Measurements from ENCODE around the gene MPDU1.

MPDU1 gene

DNA sequence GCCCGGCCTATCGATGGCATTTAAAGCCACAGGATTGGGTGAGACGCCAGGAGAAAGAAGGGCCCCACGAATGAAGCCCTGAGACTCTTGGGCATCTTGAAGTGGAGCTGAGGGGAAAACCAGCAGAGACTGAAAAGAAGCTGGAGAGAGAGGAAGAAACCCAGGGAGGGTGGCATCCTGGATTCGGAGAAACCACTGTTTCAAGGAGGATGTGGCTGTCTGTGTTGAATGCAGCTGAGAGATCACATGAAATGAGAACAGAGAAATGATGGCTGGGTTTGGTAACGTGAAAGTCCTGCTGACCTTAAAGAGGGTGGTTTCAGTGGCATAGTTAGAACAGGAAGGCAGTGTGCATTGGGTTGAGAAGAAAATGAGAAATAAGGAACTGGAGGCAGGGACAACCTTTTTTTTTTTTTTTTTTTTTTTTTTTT lies 31.0 kb upstream of the MPDU1 start:
- H3K4me1 ChIP-seq (ENCODE audit: control insufficient read depth in 2 of 2, insufficient read depth in 2 of 2, low read length in 2 of 2) = peaks cover 25 to 27% of the 10 kb centered on the region in 2 donors
- no peaks in the 10 kb centered on the region for H3K27me3 ChIP-seq (ENCODE audit: control insufficient read depth in 2 of 2, insufficient read depth in 2 of 2, low read length in 2 of 2)
- H3K9ac ChIP-seq (ENCODE audit: low read depth in 1 of 2, low read length in 2 of 2) = no peak overlapping the region
- H3K4me3 ChIP-seq (ENCODE audit: low read length in 2 of 2) = no peak overlapping the region
- H3K27ac ChIP-seq (ENCODE audit: low read depth in 2 of 2, low read length in 2 of 2) = peak overlapping the region in 1 of 2 donors; percentile 63
- no peaks in the 10 kb centered on the region for H3K9me3 ChIP-seq (ENCODE audit: control insufficient read depth in 2 of 2, low read length in 2 of 2)
- H3K36me3 ChIP-seq (ENCODE audit: control insufficient read depth in 2 of 2, insufficient read depth in 2 of 2, low read length in 2 of 2) = peaks cover 0 to 3% of the 10 kb centered on the region in 2 donors

DNA sequence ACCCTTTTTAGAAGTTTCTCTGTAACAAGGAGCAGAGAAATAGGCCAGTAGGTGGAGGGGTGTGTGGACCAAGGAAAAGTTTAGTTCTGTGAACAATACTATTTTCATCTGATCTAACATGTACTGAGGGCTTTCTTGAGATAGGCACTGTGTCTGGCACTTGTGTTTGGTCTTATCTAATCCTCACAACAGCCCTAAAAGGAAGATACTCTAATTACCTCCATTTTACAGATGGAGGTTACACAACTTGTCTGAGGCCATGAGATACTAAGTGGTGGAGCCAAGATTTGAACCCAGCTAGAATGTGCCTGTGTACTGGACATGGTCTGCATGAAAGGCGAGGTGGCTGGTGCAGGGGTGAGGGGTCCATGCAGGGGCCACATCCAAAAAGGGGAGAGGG lies 30.3 kb upstream of the MPDU1 start:
- Histone ChIP-seq H3K9me3 (ENCODE audit: control insufficient read depth in 2 of 2, low read length in 2 of 2) (no peaks in the 10 kb centered on the region), H3K27me3 (ENCODE audit: control insufficient read depth in 2 of 2, insufficient read depth in 2 of 2, low read length in 2 of 2) (no peaks in the 10 kb centered on the region), H3K4me3 (ENCODE audit: low read length in 2 of 2) (no peak overlapping the region), H3K36me3 (ENCODE audit: control insufficient read depth in 2 of 2, insufficient read depth in 2 of 2, low read length in 2 of 2) (peaks cover 0 to 3% of the 10 kb centered on the region in 2 donors), H3K27ac (ENCODE audit: low read depth in 2 of 2, low read length in 2 of 2) (peak overlapping the region; percentile 9 to 56), H3K9ac (ENCODE audit: low read depth in 1 of 2, low read length in 2 of 2) (no peak overlapping the region), H3K4me1 (ENCODE audit: control insufficient read depth in 2 of 2, insufficient read depth in 2 of 2, low read length in 2 of 2) (peaks cover 30 to 31% of the 10 kb centered on the region in 2 donors)

DNA sequence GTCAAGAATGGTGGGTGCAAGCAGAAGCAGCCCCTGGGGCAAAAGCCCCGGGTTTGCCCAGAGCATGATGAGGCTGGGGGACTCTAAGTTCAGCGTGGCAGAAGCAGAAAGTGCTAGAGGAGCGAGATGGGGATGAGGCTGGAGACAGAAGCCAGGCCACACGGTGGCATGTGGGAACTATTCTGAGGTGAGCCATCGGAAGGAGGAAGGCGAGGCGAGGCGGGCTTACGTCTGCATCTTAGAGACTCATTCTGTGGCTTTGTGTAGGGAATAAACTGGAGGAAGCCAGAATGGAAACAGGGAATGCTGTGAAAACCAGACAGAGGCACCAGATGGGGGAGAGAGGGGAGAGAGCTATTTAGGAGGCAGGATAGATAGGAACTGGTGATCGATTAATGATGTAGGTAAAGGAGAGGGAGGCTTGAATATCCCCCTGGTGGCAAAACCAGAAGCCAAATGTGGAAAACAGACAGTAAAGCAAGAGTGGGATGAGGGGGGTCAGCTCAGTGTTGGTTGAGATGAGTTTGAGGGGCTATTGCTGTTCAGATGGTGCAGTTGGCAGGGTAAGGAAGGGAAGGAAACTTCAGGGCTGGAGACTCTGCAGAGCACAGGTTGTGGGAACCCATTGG lies 28.2 kb upstream of the MPDU1 start:
- Histone ChIP-seq H3K4me1 (ENCODE audit: control insufficient read depth in 2 of 2, insufficient read depth in 2 of 2, low read length in 2 of 2) (peaks cover 38 to 40% of the 10 kb centered on the region in 2 donors), H3K27ac (ENCODE audit: low read depth in 2 of 2, low read length in 2 of 2) (no peak overlapping the region), H3K9me3 (ENCODE audit: control insufficient read depth in 2 of 2, low read length in 2 of 2) (no peaks in the 10 kb centered on the region)

DNA sequence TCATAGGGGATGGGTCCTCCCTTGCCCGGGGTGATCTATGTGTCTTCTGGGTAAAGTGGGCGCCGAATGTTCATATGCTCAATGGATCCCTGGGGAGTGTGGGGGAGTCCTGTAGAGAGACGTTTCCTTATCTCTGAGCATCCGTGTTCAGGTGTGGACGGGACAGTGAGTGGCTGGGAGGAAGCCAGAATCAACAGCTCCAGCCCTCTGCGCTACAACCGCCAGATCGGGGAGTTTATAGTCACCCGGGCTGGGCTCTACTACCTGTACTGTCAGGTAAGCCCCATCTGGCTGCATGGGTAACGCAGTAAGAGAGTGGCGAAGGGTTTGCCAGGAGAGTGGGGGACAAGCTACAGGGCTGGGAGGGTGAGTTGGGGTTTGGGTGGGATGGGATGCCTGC lies 27.0 kb upstream of the MPDU1 start:
- Histone ChIP-seq H3K9ac (ENCODE audit: low read depth in 1 of 2, low read length in 2 of 2) (peak overlapping the region; percentile 63 to 94), H3K9me3 (ENCODE audit: control insufficient read depth in 2 of 2, low read length in 2 of 2) (no peaks in the 10 kb centered on the region), H3K27ac (ENCODE audit: low read depth in 2 of 2, low read length in 2 of 2) (peak overlapping the region; percentile 98 to 99), H3K36me3 (ENCODE audit: control insufficient read depth in 2 of 2, insufficient read depth in 2 of 2, low read length in 2 of 2) (peaks cover 0 to 3% of the 10 kb centered on the region in 2 donors), H3K4me3 (ENCODE audit: low read length in 2 of 2) (peak overlapping the region; percentile 69 to 85), H3K27me3 (ENCODE audit: control insufficient read depth in 2 of 2, insufficient read depth in 2 of 2, low read length in 2 of 2) (no peaks in the 10 kb centered on the region), H3K4me1 (ENCODE audit: control insufficient read depth in 2 of 2, insufficient read depth in 2 of 2, low read length in 2 of 2) (peaks cover 47 to 52% of the 10 kb centered on the region in 2 donors)

More for the DNA sequence above, 28.2 kb upstream of the MPDU1 start:
- Histone ChIP-seq H3K36me3 (ENCODE audit: control insufficient read depth in 2 of 2, insufficient read depth in 2 of 2, low read length in 2 of 2) (peaks cover 0 to 3% of the 10 kb centered on the region in 2 donors), H3K9ac (ENCODE audit: low read depth in 1 of 2, low read length in 2 of 2) (no peak overlapping the region), H3K4me3 (ENCODE audit: low read length in 2 of 2) (no peak overlapping the region), H3K27me3 (ENCODE audit: control insufficient read depth in 2 of 2, insufficient read depth in 2 of 2, low read length in 2 of 2) (no peaks in the 10 kb centered on the region)

DNA sequence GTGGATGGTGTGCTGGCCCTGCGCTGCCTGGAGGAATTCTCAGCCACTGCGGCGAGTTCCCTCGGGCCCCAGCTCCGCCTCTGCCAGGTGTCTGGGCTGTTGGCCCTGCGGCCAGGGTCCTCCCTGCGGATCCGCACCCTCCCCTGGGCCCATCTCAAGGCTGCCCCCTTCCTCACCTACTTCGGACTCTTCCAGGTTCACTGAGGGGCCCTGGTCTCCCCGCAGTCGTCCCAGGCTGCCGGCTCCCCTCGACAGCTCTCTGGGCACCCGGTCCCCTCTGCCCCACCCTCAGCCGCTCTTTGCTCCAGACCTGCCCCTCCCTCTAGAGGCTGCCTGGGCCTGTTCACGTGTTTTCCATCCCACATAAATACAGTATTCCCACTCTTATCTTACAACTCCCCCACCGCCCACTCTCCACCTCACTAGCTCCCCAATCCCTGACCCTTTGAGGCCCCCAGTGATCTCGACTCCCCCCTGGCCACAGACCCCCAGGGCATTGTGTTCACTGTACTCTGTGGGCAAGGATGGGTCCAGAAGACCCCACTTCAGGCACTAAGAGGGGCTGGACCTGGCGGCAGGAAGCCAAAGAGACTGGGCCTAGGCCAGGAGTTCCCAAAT lies 26.4 kb upstream of the MPDU1 start:
- peak overlapping the region; percentile 69 to 85 for H3K4me3 ChIP-seq (ENCODE audit: low read length in 2 of 2)
- H3K27ac ChIP-seq (ENCODE audit: low read depth in 2 of 2, low read length in 2 of 2) = peak overlapping the region; percentile 98 to 99
- H3K9me3 ChIP-seq (ENCODE audit: control insufficient read depth in 2 of 2, low read length in 2 of 2) = no peaks in the 10 kb centered on the region
- H3K4me1 ChIP-seq (ENCODE audit: control insufficient read depth in 2 of 2, insufficient read depth in 2 of 2, low read length in 2 of 2) = peaks cover 48 to 53% of the 10 kb centered on the region in 2 donors
- no peaks in the 10 kb centered on the region for H3K27me3 ChIP-seq (ENCODE audit: control insufficient read depth in 2 of 2, insufficient read depth in 2 of 2, low read length in 2 of 2)
- peaks cover 0 to 3% of the 10 kb centered on the region in 2 donors for H3K36me3 ChIP-seq (ENCODE audit: control insufficient read depth in 2 of 2, insufficient read depth in 2 of 2, low read length in 2 of 2)
- peak overlapping the region; percentile 77 to 94 for H3K9ac ChIP-seq (ENCODE audit: low read depth in 1 of 2, low read length in 2 of 2)

DNA sequence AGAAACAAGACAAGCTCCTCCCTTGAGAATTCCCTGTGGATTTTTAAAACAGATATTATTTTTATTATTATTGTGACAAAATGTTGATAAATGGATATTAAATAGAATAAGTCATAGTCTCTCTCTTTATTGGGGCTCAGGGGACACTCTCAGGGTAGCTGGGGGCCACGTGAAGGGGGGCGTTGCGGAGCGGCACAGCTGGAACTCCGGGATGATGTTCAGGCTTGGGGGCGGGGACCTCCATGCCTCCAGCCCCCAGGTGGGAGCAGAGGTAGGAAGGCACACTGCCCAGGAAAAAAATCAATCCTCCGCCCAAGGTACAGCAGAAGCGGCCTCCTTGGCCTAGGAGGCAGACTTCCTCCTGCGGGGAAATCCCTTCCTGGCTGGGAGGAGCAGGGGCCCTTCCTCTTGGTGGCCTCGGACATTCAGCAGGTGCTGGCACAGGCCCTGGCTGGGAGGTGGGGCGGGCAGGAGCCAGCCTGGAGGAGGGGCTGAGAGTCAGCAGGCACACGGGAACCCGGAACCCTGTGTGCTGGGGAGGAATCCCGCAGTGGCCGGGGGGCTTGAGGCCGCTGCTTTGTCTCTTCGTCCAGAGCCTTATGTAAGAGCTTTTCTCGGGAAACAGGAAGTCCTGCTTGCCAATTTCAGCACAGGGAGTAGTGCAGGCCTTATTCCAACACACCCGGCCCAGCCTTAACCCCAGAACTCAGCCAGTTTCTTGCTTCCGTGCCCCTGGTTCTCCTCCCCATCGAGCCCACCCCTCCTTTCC lies 25.7 kb upstream of the MPDU1 start:
- H3K36me3 ChIP-seq (ENCODE audit: control insufficient read depth in 2 of 2, insufficient read depth in 2 of 2, low read length in 2 of 2) = peaks cover 0 to 3% of the 10 kb centered on the region in 2 donors
- H3K27ac ChIP-seq (ENCODE audit: low read depth in 2 of 2, low read length in 2 of 2) = peak overlapping the region; percentile 98 to 99
- H3K9me3 ChIP-seq (ENCODE audit: control insufficient read depth in 2 of 2, low read length in 2 of 2) = no peaks in the 10 kb centered on the region
- H3K27me3 ChIP-seq (ENCODE audit: control insufficient read depth in 2 of 2, insufficient read depth in 2 of 2, low read length in 2 of 2) = no peaks in the 10 kb centered on the region
- peaks cover 55 to 59% of the 10 kb centered on the region in 2 donors for H3K4me1 ChIP-seq (ENCODE audit: control insufficient read depth in 2 of 2, insufficient read depth in 2 of 2, low read length in 2 of 2)
- H3K9ac ChIP-seq (ENCODE audit: low read depth in 1 of 2, low read length in 2 of 2) = peak overlapping the region; percentile 77 to 94
- H3K4me3 ChIP-seq (ENCODE audit: low read length in 2 of 2) = peak overlapping the region; percentile 69 to 85

DNA sequence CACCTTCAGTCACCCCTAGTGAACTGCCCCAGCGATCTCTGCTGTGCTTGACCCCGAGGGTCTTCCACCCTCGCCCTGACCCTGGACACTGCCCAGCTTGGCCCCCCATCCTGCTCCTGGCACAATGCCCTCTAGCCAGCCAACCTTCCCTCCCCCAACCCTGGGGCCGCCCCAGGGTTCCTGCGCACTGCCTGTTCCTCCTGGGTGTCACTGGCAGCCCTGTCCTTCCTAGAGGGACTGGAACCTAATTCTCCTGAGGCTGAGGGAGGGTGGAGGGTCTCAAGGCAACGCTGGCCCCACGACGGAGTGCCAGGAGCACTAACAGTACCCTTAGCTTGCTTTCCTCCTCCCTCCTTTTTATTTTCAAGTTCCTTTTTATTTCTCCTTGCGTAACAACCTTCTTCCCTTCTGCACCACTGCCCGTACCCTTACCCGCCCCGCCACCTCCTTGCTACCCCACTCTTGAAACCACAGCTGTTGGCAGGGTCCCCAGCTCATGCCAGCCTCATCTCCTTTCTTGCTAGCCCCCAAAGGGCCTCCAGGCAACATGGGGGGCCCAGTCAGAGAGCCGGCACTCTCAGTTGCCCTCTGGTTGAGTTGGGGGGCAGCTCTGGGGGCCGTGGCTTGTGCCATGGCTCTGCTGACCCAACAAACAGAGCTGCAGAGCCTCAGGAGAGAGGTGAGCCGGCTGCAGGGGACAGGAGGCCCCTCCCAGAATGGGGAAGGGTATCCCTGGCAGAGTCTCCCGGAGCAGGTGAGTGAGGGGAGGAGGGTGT lies 24.9 kb upstream of the MPDU1 start, which contains the start of gene TNFSF13:
TNFSF13 (plus strand) TSS at position 207 of the 776 bp plus-strand sequence; CDS start at position 497, 290 bp downstream.
- no peaks in the 10 kb centered on the region for H3K9me3 ChIP-seq (ENCODE audit: control insufficient read depth in 2 of 2, low read length in 2 of 2)
- peak within 1 kb of the TSS; percentile 69 to 85 for H3K4me3 ChIP-seq (ENCODE audit: low read length in 2 of 2)
- H3K4me1 ChIP-seq (ENCODE audit: control insufficient read depth in 2 of 2, insufficient read depth in 2 of 2, low read length in 2 of 2) = peaks cover 57 to 59% of the 10 kb centered on the region in 2 donors

DNA sequence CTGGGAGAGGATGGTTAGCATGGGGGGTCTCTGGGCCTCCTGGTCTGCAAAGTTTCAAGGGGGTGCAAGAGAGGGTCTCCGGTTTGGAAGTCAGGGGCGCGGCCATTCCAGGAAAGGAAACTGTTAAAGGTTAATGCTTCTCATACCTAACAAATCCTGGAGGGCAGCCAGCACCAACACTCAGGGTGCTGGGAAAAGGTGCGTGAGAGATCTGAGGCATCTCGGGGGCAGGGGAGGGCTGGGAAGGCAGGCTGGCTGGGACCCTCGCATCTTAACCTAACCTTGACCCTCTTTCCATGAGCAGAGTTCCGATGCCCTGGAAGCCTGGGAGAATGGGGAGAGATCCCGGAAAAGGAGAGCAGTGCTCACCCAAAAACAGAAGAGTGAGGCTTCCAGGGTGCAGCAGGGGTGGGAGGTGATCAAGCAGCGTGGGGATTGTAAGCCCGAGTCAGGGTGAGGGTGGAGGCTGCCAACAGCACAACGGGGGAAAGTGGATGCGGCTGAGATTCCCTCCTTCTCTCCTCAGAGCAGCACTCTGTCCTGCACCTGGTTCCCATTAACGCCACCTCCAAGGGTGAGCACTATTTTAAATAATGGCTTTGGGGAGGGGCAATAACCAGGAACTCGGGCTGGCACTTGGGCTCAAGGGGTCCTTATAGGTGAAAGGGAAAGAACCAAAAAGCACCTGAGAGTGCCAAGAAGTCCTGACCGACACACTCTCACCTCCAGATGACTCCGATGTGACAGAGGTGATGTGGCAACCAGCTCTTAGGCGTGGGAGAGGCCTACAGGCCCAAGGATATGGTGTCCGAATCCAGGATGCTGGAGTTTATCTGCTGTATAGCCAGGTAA lies 24.1 kb upstream of the MPDU1 start:
- Histone ChIP-seq H3K9me3 (ENCODE audit: control insufficient read depth in 2 of 2, low read length in 2 of 2) (no peaks in the 10 kb centered on the region), H3K27ac (ENCODE audit: low read depth in 2 of 2, low read length in 2 of 2) (peak overlapping the region; percentile 98 to 99), H3K4me1 (ENCODE audit: control insufficient read depth in 2 of 2, insufficient read depth in 2 of 2, low read length in 2 of 2) (peaks cover 57 to 59% of the 10 kb centered on the region in 2 donors), H3K27me3 (ENCODE audit: control insufficient read depth in 2 of 2, insufficient read depth in 2 of 2, low read length in 2 of 2) (no peaks in the 10 kb centered on the region), H3K9ac (ENCODE audit: low read depth in 1 of 2, low read length in 2 of 2) (peak overlapping the region; percentile 77 to 94), H3K36me3 (ENCODE audit: control insufficient read depth in 2 of 2, insufficient read depth in 2 of 2, low read length in 2 of 2) (peaks cover 3 to 4% of the 10 kb centered on the region in 2 donors), H3K4me3 (ENCODE audit: low read length in 2 of 2) (peak overlapping the region; percentile 69 to 85)

More for the DNA sequence above, 24.9 kb upstream of the MPDU1 start, which contains the start of gene TNFSF13:
- Histone ChIP-seq H3K27ac (ENCODE audit: low read depth in 2 of 2, low read length in 2 of 2) (peak within 1 kb of the TSS; percentile 98 to 99), H3K36me3 (ENCODE audit: control insufficient read depth in 2 of 2, insufficient read depth in 2 of 2, low read length in 2 of 2) (peaks cover 0 to 3% of the 10 kb centered on the region in 2 donors), H3K9ac (ENCODE audit: low read depth in 1 of 2, low read length in 2 of 2) (peak within 1 kb of the TSS; percentile 77 to 94), H3K27me3 (ENCODE audit: control insufficient read depth in 2 of 2, insufficient read depth in 2 of 2, low read length in 2 of 2) (no peaks in the 10 kb centered on the region)

Measured in mucosa of rectum (tissue), 2 donors.